HUDEP-2 (cell line): ENCODE results near the gene SLC6A4.

Experiments used
- DNase-seq, 76 experiments: peaks; one replicate each; lab custom pipeline; 2025; ENCODE audit not compliant: unreplicated experiment in 76 of 76; lab: John Stamatoyannopoulos, UW

Gene SLC6A4

GRCh38 chr17:30235386-30236296 lies at the start of gene SLC6A4:
SLC6A4 (minus strand) TSS chr17:30235697; CDS start chr17:30221958, 13,739 bp downstream.
- DNase-seq, result peak in 2 of 76 experiments; percentile 8 to 12

- no peak for DNase-seq
These were observed 43.7 kb upstream of the SLC6A4 start for GRCh38 chr17:30279156-30279555.

GRCh38 chr17:30278032-30278431 lies 42.5 kb upstream of the SLC6A4 start:
- DNase-seq, result peak in 27 of 76 experiments; percentile 1 to 38 (median 20)

GRCh38 chr17:30275911-30276310 lies 40.4 kb upstream of the SLC6A4 start:
- DNase-seq, result no peak

- no peak for DNase-seq
These were observed 39.4 kb upstream of the SLC6A4 start for GRCh38 chr17:30274887-30275286.

GRCh38 chr17:30273373-30273772 lies 37.9 kb upstream of the SLC6A4 start:
- DNase-seq, result no peak

- no peak for DNase-seq
These were observed 35.6 kb upstream of the SLC6A4 start for GRCh38 chr17:30271102-30271501.

- no peak for DNase-seq
These were observed 32.1 kb upstream of the SLC6A4 start for GRCh38 chr17:30267625-30268024.

GRCh38 chr17:30263552-30264333 lies 28.2 kb upstream of the SLC6A4 start:
- no peak for DNase-seq

GRCh38 chr17:30256756-30257506 lies 21.4 kb upstream of the SLC6A4 start:
- DNase-seq, result no peak

- DNase-seq, result no peak
These were observed 18.7 kb upstream of the SLC6A4 start for GRCh38 chr17:30254150-30254549.

- peak in 15 of 76 experiments; percentile 5 to 38 (median 17) for DNase-seq
These were observed 17.8 kb upstream of the SLC6A4 start for GRCh38 chr17:30253312-30253711.

GRCh38 chr17:30251931-30252330 lies 16.4 kb upstream of the SLC6A4 start:
- no peak for DNase-seq

GRCh38 chr17:30249460-30249859 lies 14.0 kb upstream of the SLC6A4 start:
- DNase-seq, result no peak

- DNase-seq, result no peak
These were observed 13.3 kb upstream of the SLC6A4 start for GRCh38 chr17:30248786-30249185.

GRCh38 chr17:30246460-30246859 lies 11.0 kb upstream of the SLC6A4 start:
- no peak for DNase-seq

GRCh38 chr17:30244853-30245385 lies 9.4 kb upstream of the SLC6A4 start:
- DNase-seq, result no peak

- no peak for DNase-seq
These were observed 8.1 kb upstream of the SLC6A4 start for GRCh38 chr17:30243568-30243967.

GRCh38 chr17:30243002-30243401 lies 7.5 kb upstream of the SLC6A4 start:
- DNase-seq, result no peak

- no peak for DNase-seq
These were observed 5.6 kb upstream of the SLC6A4 start for GRCh38 chr17:30241051-30241450.

GRCh38 chr17:30240177-30240576 lies 4.7 kb upstream of the SLC6A4 start:
- no peak for DNase-seq
